Activated CD8-positive, alpha-beta memory T cell treated with anti-CD3 and anti-CD28 coated beads for 48 hours (primary cell): ENCODE data around the gene RNF220.

Experiments used
- DNase-seq, 3 experiments: peaks; one replicate each; pipeline ENCODE4 v3.0.0-alpha.2; 2020; ENCODE audit warnings: low read depth in 2 of 3, low spot score in 2 of 3

Gene RNF220

DNA sequence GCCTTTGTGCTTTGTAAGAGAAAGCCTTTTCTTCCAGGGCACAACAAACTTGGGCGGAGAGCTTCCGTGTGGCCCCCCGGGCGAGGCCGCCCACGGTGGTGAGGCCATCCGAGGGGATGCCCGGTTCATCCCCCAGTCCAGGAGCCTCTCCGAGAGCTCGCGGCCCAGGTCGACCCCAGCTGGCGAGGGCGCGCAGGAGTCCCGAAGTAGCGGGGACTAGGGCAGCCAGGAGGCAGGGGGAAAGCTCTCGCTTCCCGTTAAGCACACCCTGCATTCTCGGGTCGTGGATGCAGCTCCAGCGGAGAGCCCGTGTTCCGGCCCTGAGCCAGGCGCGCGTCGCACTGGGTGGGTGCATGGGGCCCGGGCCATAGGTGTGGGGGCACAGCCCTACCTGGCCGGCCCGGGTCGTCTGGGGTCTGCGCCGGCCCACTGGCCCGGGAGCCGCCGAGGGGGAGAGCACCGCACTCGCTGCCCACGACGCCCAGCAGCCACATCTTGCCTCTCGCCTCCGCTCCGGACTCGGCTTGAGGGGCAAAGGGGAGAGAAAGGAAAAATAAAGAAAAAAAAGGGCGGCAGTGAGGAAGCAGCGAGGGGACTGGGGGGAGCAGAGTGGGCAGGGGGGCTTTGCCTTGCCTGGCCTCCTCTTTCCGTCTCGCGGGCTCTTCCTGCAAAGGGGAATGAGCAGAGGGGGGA is 1.8 kb downstream of the RNF220 start:
- no peak for DNase-seq

DNA sequence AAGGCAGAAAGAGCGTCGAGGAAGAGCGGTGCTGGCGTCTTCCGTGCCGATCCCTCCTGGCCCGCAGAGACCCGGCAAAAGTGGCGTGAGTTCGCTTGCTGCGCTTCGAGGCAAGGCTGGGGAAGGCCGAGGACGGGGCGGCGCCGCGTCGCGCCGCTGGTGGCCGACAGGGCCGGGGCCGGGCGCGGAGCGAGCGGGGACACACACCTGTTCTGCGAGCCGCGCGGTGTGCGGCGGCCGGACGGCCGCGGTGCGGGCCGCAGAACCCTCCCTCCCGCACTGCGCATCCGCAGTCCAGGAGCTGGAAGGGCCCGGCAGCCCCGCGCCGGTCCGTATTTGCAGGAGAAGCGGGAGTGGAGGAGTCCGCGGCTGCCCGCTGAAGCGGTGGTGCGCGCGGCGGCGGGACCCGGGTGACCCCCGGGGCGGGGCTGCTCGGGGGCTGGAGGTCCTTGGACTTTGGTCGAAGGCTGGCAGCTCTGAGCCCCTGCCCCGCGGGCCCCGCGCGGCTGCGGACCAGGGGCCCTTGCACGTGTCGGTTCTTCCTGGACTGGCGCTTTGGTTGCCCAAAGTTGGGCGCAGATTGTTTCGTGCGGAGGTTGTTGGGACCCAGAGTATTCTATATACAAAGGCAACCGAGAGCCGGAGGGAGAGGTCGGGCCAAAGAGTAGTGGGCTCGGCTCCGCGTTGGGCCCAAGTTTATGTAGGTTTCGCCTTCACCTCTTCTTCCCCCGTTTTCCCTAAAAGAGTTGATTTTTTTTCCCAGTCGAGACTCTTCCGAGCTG is 2.6 kb downstream of the RNF220 start:
- no peak for DNase-seq

GRCh38 chr1:44408212-44408582 is 3.1 kb downstream of the RNF220 start:
- no peak for DNase-seq

DNA sequence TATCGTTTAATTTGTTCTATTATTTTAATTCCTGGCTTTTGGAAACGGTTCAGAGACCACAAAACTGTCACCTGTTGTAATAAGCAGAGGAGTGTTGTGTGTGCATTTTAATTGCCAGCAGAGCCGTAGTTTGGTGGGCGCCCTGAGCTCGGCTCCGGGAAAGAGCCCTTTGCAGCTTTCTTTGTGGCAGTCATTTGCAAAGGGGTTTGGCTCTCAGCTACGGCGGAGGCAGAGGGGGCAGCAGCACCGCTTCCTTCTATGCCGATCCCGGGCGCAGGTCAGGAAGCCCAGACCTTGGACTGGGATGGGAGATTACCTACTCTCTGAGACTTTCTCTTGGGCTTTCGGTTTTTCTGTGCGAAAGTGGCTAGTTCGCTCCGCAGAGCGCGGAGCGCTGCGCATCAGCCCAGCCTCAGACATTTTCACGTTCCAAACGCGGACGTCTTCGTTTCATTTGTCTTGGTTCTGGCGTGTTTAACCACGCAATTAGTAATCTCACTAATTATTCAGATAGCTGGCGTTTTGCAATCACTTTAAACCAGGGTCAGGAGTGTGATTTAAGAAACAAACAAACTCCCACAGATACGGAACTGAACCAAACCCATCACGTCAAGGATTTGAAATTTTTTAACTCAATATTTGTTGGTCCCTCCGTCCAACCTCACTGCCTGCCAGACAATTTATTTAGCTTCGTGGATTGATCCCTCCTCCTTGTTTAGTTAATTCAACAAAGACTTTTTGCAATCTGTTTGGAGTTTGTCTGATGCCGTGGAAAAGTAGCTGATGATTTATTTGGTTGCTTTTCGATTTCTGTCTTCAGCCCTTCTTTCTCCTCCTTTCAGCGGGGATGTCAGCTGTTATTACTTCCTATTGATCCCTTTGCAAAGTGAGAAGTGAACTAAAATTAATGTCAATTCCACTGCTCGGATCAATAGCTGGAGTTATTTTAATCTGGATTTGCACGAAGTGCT is 3.9 kb downstream of the RNF220 start:
- DNase-seq: no peak

GRCh38 chr1:44409757-44410156 is 4.7 kb downstream of the RNF220 start:
- no peak for DNase-seq

DNA sequence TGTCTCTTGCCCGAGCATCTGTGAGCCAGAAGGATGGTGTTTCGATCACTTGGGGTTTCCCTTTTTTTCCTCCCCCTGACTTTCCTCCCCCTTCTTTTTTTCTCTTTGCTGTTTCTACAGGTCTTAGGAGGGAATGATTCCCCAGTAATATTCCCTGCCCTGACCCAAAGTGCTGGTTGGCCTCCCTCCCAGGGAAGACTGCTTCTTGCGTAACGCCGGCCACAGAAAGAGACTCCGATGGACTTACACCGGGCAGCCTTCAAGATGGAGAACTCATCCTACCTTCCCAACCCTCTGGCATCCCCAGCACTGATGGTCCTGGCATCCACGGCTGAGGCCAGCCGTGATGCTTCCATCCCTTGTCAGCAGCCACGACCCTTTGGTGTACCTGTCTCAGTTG is 6.8 kb downstream of the RNF220 start:
- DNase-seq: no peak

- DNase-seq: no peak
Observed at GRCh38 chr1:44412601-44413000, 7.5 kb downstream of the RNF220 start.

DNA sequence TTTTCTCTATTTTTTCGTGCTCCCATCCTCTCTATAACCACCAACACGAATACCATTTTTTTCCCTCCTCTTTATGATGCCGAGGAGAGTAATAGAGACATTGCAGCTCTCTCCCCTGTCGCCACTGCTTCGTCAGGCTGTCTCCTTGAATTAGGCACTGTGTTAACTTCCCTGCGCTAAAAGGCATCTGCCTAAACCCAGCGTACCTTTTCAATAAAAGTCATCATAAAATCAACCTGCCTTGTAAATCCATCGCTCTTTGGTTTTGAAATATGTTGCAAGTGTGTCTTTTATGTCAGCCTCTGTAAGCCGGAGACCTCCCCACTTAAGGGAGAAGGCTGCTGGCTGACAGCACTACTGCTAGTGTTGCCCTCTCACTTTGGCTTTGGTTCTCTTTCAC is 8.7 kb downstream of the RNF220 start:
- no peak for DNase-seq

DNA sequence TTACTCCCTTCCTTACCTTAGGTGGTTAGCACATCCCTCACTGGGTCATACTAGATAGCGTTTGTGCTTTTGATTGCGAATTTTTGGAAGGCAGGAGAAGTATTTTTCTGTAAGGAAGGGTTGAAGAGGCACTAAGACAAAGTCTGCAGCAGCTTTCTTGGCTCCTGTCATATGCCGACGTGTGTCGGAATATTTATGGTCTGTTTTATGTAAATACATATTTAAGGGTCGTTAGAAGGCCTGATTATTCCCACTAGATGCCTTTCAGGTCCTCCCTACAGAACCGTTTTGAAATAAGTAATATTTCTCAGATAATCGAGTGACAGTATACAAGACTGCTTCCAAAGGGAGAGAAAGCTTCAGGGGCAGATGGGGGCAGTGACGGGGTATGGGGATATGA is 10.0 kb downstream of the RNF220 start:
- DNase-seq: no peak

DNA sequence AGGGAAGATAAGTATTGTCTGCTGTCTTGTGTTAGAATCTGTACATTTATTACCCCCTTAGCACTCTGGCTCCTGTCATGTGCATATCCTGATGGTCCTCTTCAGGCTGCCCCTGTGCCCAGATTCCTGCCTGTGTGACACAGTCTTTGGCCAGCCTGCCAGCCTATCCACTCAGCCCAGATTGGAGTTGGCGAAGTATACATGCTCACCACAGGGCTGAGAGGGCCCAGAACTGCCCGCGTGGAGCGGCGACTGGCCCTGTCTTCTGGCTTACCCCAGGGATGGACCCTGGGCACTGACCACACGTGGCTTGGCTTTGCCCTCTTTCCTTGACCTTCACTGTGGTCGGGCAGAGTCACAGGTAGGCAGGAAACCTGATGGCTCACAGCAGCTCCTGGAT is 11.4 kb downstream of the RNF220 start:
- DNase-seq: no peak

GRCh38 chr1:44417351-44418021 is 12.4 kb downstream of the RNF220 start:
- DNase-seq: no peak

DNA sequence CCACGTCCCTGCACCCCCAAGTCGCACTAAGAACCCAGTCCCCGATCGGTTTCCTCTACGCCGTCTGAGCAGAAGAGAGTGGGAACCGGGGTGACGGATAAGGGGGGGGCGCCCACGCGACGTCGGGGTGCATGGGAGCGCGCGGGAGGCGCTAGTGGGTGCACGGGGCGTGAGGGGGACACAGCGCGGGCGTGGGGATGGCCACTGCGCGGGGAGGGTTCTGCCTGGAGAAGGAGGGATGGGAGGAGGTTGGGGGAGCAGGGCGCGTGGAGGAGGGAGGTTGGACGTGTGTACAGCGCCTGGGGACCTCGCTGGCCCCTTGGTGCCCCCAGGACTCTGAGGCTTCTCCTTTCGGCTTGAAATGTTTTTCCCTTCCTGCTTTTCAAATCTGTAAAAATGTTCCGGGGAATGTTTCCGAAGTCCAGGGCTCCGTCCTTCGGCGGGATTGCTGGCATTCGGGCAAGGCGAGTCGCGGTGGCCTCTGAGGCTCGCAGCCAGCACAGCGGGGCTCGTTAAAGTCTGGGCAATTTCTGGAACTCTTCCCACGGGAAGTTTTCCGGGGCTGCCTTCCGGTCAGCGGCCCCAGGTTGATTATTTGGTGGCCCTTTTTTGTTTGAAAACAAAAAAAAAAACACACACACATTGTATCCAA is 13.1 kb downstream of the RNF220 start:
- no peak for DNase-seq

- no peak for DNase-seq
Observed at GRCh38 chr1:44419901-44420300, 14.8 kb downstream of the RNF220 start.

DNA sequence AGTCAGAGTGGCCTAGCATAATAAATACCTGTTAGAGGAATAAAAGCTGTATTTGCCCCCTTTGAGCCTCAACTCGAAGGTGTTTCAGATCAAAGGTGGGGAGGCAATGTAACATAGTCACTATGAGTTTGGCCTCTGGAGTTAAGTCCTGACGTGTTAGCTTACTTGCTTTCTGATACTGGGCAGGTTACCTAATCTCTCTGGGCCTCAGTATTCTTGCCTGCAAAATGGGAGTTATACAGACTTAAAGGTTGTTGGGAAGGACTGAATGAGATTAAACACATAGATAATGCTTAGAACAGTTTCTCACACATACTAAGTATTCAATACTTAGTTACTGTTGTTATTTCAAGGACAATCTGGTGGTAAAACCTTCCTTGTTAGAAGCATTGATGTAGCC is 15.5 kb downstream of the RNF220 start:
- DNase-seq: no peak

- DNase-seq: no peak
Observed at GRCh38 chr1:44421446-44421884, 16.4 kb downstream of the RNF220 start.

- DNase-seq: no peak
Observed at GRCh38 chr1:44422161-44422560, 17.1 kb downstream of the RNF220 start.

GRCh38 chr1:44423591-44424537 is 18.8 kb downstream of the RNF220 start:
- DNase-seq: no peak

DNA sequence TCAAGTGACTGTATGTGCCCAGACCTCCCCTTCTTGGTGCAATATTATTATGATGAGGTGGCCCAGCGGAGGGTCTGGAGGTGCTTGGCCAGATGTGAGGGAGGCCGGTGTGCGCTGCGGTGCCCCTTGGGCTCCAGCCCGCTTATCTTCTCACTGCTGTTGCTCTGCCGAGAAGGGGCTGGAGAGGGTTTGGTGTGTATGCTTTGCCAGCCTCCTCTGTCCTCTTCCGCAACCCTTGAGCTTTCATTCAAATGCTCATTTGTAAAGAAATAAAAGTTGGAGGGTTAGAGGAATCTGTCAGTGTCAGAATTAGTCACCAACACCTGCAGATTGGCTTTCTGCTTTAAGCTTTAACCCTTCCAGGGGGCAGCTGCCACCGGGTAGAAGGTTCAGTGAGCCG is 19.7 kb downstream of the RNF220 start:
- no peak for DNase-seq

DNA sequence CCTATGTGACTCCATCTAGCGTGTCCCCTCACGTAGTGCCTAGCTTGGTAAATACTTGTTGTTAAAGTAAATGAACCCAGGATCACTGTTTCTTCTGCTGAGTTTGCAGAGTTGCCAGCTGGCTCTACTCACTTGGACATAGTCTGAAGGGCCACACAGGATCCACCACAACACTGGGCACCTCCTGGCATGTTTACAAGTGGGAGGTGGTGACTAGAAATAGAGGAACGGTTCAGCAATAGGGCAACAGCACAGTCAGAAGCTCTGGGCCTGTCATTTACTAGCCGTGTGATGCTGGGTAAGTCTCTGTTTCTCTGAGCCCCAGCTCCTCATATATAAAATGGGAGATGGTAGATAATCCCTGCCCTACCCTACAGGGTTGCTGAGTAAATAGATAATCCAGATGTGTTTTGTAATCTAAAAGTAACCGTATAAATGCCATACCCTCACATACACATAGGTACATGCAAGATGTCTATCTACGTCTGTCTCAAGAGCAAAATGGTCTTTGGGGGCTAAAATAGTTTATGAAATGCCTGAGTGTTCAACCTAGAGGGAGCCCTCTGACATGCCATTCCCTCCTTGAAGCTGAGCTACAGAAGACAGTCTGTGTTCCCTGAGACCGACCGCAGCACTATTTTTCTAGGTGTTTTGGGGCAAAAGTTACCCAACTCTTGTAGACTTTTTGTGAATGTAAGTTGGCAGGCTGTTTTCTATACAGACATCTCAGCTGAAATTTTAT is 20.5 kb downstream of the RNF220 start:
- no peak for DNase-seq
